AG09319 (cell line): Measurements from ENCODE around the gene CSPG4.

Experiments
- DNase-seq: peaks from one replicate; pipeline ENCODE4 v3.0.0-alpha.2; 2010; ENCODE audit warnings: low read depth; ENCODE audit errors: extremely low read depth
- TF ChIP-seq, protein P1 (sequence below): IDR thresholded peaks from 2 replicates; pipeline ENCODE4 v1.5.1; 2011; ENCODE audit warnings: low read depth, mild to moderate bottlenecking, inconsistent platforms, low read length, moderate library complexity

CSPG4 gene

DNA sequence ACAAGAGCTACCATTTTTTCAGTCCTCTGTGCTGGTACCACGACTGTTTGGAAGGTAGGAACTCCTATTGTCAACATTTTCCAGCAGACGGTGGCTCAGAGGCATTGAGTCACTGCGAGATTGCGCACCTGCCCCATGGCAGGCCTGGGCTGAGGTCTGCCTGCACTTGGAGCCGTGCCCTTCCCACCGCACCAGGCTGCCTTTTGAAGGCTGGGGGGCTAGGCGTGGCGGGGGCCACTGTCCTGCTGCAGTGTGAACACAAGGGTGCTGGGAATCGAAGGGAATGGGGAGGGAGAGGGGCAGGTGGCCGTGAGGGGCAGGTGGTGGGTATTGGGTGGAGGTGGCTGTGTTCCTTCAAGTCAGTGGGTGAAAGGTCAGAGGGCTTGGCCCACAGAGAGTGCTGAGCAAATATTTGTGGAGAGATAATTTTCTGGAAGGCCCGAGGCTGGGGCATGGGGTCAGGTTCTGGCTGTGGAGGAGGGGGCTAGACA lies 48.7 kb downstream of the CSPG4 start:
- no peak for DNase-seq
- TF ChIP-seq, protein P1, sequence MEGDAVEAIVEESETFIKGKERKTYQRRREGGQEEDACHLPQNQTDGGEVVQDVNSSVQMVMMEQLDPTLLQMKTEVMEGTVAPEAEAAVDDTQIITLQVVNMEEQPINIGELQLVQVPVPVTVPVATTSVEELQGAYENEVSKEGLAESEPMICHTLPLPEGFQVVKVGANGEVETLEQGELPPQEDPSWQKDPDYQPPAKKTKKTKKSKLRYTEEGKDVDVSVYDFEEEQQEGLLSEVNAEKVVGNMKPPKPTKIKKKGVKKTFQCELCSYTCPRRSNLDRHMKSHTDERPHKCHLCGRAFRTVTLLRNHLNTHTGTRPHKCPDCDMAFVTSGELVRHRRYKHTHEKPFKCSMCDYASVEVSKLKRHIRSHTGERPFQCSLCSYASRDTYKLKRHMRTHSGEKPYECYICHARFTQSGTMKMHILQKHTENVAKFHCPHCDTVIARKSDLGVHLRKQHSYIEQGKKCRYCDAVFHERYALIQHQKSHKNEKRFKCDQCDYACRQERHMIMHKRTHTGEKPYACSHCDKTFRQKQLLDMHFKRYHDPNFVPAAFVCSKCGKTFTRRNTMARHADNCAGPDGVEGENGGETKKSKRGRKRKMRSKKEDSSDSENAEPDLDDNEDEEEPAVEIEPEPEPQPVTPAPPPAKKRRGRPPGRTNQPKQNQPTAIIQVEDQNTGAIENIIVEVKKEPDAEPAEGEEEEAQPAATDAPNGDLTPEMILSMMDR, result no peak

DNA sequence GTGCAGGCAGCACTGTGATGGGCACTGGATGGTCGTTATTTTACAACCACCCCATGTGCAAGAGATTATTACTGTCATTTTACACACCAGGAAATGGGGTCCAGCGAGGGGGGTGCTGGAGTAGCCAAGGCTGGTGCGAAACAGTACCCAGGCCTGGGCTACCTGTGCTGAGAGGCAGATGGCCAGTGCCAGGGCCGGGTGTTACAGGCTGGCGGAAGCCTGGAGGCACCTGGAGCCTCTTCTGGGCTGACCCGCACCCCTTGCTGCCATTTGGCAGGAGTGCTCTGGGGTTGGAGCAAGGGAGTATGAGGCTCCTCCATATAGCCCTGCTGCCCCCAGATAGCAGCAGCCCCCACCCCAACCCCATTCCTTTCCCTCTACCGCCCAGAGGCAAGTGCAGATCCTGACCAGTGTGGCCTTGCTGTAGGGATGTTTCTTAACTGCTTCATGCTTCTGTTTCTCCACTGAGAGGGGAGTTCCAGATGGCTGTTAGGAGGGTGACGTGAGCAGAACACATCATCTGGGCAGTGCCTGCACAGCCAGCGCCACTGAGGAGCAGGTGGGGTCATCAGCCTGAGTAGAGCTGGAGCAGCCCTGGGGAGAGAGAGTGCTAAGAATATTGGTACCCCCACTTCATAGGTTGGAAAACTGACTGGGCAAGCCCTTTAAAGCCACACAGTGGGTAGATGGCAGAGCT lies 49.7 kb downstream of the CSPG4 start:
- no peak for DNase-seq
- TF ChIP-seq, protein P1, result no peak

DNA sequence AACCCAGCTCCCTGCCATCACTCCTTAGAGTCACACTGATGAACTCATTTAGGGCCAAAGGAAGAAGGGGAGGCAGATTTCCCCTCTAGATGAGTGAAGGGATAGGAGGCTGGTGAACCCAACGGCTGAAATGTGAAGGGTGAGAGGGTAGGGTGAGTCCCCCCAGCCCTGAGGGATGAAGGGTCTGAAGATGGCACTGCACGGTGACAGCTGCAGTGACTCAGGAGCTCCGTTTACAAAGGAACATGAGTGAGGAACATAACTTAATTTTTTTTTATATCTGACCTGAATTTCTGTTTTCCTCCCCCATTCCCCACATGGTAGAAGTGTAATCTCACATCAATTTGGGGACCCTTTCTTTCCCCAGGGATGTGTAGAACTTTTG lies 50.9 kb downstream of the CSPG4 start:
- no peak for DNase-seq
- TF ChIP-seq, protein P1, result no peak

DNA sequence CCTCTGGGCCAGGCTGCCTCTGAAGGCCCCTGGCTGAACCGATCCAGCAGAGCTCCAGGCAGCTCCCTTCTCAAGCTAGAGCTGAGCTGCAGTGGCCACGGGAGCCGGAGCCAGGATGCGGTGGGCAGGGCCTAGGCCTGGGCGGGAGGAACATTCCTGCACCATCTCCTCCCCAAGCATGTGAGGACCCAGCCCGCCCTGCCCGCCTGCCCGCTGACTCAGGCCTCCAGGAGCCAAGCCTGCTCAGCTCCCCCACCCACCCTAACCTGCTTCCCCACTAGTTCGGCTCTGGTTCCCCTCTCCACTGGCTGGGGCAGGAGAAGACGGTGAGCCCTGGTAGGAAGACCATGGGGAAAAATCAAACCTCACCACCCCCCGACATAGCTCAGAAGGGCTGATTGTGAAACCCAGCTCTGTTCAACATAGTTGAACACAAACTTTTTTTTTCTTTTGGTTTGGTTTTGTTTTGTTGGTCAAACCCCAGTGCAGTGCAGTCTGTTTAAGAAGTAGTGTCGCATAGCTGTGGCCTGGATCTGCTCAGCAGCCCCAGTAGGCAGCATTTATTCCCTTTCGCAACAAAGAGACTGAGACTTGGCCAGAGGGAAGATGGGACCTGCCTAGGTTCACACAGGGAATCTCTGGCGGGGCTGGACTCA lies 51.4 kb downstream of the CSPG4 start:
- DNase-seq, result peak; percentile 87
- TF ChIP-seq, protein P1, result no peak

DNA sequence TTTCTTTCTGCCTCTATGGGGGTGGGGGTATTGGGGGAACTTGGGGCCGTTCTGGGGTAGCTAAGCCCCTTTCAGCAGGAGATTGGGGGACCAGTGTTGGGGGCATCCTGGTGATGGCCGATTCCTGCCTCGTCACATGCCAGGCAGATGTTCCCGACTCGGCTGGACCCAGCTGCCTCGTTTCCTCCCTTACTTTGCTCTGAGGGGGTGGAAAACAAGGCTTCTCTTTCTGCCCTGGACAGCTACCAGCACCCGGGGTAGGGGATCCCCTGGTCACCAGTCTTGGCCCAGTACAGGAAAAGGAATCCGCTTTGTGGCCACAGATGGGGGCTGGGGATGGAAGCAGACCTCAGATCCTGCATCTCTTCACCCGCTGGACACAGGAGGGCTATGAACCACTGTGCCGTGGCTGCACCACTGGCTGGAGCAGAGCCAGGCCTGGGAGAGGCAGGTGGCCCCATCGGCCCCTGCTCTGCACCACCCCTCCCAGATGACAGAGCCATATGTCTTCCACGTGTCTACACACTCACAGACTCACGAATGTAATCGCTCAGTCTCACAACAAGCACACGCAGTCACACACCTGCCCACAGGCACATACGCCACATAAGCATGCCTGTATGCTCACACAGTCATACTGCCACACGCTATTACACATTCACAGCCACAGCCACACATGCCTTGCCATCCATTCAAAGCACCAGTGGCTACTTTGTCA lies 52.6 kb downstream of the CSPG4 start:
- DNase-seq, result no peak

DNA sequence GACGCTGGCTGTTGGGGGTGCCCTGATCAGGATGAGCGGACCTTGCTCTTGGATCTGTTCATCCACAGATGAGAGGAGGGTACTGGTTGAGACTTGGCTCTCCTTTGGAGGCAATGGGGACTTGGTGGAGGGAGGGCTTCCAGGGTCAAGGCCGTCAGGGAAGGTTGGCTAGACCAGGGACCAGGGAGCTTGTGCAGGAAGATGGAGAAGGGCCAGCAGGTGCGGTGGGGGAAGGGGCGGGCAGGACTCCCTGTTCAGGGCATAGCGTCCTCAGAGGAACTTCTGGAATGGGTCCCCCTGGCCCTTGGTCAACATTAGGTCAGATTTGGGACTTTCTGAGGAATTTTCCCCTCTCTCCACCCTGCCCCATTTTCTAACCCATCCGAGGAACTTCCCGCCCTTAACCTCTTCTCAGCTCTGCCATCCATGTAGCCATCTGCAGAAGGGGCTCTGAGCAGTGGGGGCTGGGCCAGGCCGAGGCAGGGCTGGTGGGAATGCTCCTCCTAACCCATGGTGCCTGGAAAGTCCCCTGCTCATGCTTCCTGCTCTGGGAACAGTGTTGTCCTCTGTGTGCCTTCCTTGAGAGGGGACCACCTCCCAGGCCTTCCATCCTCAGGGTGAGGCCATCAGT lies 53.4 kb downstream of the CSPG4 start:
- no peak for DNase-seq
- TF ChIP-seq, protein P1, result no peak

More for the DNA sequence above, 52.6 kb downstream of the CSPG4 start:
- TF ChIP-seq, protein P1, result no peak
